NCI-H2029 treated with DMSO at 0.1 percent for 48 hours (cell line): ENCODE measurements around the gene FBXW9.
"Not testable (repeated sequence)": the region's sequence is repeated elsewhere in the genome, so short reads cannot be mapped to it uniquely, and the experiment has no call there.

ENCODE experiments used
- DNase-seq: peaks from one replicate; lab custom pipeline; 2025; lab: John Stamatoyannopoulos, UW

FBXW9 gene

GRCh38 chr19:12696366-12697335 lies at the start of gene FBXW9:
Gene FBXW9, minus strand, starts transcription at chr19:12696631. Its CDS starts 50 bp downstream, at chr19:12696581.
- DNase-seq, result peak; percentile 67

- DNase-seq, result no peak
Measured at GRCh38 chr19:12745166-12745897, 48.9 kb upstream of the FBXW9 start.

GRCh38 chr19:12737835-12738351 lies 41.5 kb upstream of the FBXW9 start:
- DNase-seq, result no peak

GRCh38 chr19:12736995-12737834 lies 40.8 kb upstream of the FBXW9 start, which contains the start of gene GET3:
Gene GET3, plus strand, starts transcription at chr19:12737497. Its CDS starts 9 bp downstream, at chr19:12737506.
- peak; percentile 99 for DNase-seq

- DNase-seq, result no peak
Measured at GRCh38 chr19:12733369-12734214, 37.2 kb upstream of the FBXW9 start.

- DNase-seq, result no peak
Measured at GRCh38 chr19:12731337-12731736, 34.9 kb upstream of the FBXW9 start.

- no peak for DNase-seq
Measured at GRCh38 chr19:12730064-12730463, 33.6 kb upstream of the FBXW9 start.

GRCh38 chr19:12727745-12728433 lies 31.5 kb upstream of the FBXW9 start:
- no peak for DNase-seq

GRCh38 chr19:12726988-12727316 lies 30.5 kb upstream of the FBXW9 start:
- no peak for DNase-seq

GRCh38 chr19:12725612-12726011 lies 29.2 kb upstream of the FBXW9 start:
- not testable (repeated sequence) for DNase-seq

GRCh38 chr19:12723641-12724426 lies 27.4 kb upstream of the FBXW9 start, which contains the start of gene TNPO2:
Gene TNPO2, minus strand, starts transcription at chr19:12723932. Its CDS starts 2,955 bp downstream, at chr19:12720977.
- peak; percentile 57 for DNase-seq

GRCh38 chr19:12723381-12723640 lies 26.9 kb upstream of the FBXW9 start:
- DNase-seq, result no peak

- peak; percentile 91 for DNase-seq
Measured at GRCh38 chr19:12722566-12723380, 26.3 kb upstream of the FBXW9 start.

GRCh38 chr19:12721656-12722565 lies 25.5 kb upstream of the FBXW9 start:
- DNase-seq, result no peak

GRCh38 chr19:12720851-12721655 lies 24.6 kb upstream of the FBXW9 start:
- no peak for DNase-seq

- no peak for DNase-seq
Measured at GRCh38 chr19:12720296-12720695, 23.9 kb upstream of the FBXW9 start.

GRCh38 chr19:12715929-12716328 lies 19.5 kb upstream of the FBXW9 start:
- no peak for DNase-seq
